ENCODE results near the gene PLCE1. TPM values are rescaled to one million over a fixed set of nuclear protein-coding genes. Genes with fewer than 3 reads are reported as not detected.

The PLCE1 gene
- total RNA-seq, 2 donors from 2014 or later: 42.4 to 45.5 TPM

GRCh38 chr10:93994438-93994801 lies 689 bp downstream of the PLCE1 start:
- H3K4me3 ChIP-seq: peak overlapping the region; percentile 61
- no peaks in the 10 kb centered on the region for H3K27me3 ChIP-seq
- no peaks in the 10 kb centered on the region for H3K9me3 ChIP-seq
- no peak for DNase-seq
- no peaks in the 10 kb centered on the region for H3K36me3 ChIP-seq
- TF ChIP-seq CTCF (IDR thresholded peaks at IDR 0.05): no peak
- intact Hi-C loops (cut with DNase I): no loop called here
- no peaks in the 10 kb centered on the region for H3K4me1 ChIP-seq
- H3K9ac ChIP-seq (ENCODE audit: low read depth in 2 of 2, low read length in 2 of 2): peak overlapping the region; percentile 73 to 84
- peak overlapping the region; percentile 69 for H3K27ac ChIP-seq

DNA sequence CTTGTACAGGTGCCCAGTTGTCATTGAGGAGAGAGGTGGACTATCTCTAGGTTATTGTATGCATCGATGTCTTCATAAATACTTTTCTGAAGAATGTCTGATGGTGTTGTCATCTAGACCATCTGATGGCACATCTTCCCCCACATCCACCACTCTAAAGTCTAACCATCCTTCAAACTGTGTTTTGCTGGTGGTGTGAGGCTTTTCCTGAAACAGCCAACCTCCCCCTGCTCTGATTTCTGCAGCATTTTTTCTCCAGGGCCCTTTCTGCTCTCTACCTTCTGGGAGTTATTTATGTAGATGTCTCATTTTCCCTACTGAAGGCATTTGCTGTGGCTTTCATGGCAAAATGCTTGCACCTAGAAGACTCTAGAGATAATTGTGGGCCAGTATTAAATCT lies 1.5 kb downstream of the PLCE1 start:
- H3K9ac ChIP-seq (ENCODE audit: low read depth in 2 of 2, low read length in 2 of 2): peak overlapping the region in 1 of 2 donors; percentile 84
- no peaks in the 10 kb centered on the region for H3K27me3 ChIP-seq
- H3K27ac ChIP-seq: peak overlapping the region; percentile 69
- DNase-seq: no peak
- peak overlapping the region; percentile 61 for H3K4me3 ChIP-seq
- no peak for TF ChIP-seq CTCF (IDR thresholded peaks at IDR 0.05)
- H3K9me3 ChIP-seq: no peaks in the 10 kb centered on the region
- intact Hi-C loops (cut with DNase I): no loop called here
- H3K4me1 ChIP-seq: no peaks in the 10 kb centered on the region
- H3K36me3 ChIP-seq: no peaks in the 10 kb centered on the region

GRCh38 chr10:93995598-93996271 lies 2.0 kb downstream of the PLCE1 start:
- H3K36me3 ChIP-seq: no peaks in the 10 kb centered on the region
- peak; percentile 51 for DNase-seq
- no peaks in the 10 kb centered on the region for H3K9me3 ChIP-seq
- H3K27ac ChIP-seq: no peak overlapping the region
- no peaks in the 10 kb centered on the region for H3K27me3 ChIP-seq
- H3K4me3 ChIP-seq: peak overlapping the region; percentile 15
- peak overlapping the region in 1 of 2 donors; percentile 84 for H3K9ac ChIP-seq (ENCODE audit: low read depth in 2 of 2, low read length in 2 of 2)
- intact Hi-C loops (cut with DNase I): no loop called here
- TF ChIP-seq CTCF (IDR thresholded peaks at IDR 0.05): no peak
- H3K4me1 ChIP-seq: no peaks in the 10 kb centered on the region

DNA sequence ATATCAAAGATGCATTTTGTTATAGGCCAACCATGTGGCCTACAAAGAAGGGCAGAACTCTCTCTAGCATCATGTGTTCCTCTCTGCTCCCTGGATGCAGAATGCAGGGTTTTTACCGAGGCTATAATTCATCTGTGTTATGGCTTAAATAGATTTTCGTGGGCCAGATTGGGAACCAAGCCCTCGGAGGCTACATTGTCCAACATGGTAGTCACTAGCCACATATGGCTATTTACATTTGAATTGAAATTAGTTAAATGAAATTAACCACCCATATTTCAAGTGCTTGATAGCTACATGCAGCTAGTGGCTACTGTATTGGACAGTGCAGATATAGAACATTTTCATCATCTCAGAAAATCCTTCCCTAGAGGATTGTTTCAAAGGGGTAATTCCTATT lies 2.8 kb downstream of the PLCE1 start:
- H3K27me3 ChIP-seq: no peaks in the 10 kb centered on the region
- TF ChIP-seq CTCF (IDR thresholded peaks at IDR 0.05): no peak
- no peak overlapping the region for H3K27ac ChIP-seq
- H3K36me3 ChIP-seq: no peaks in the 10 kb centered on the region
- peaks cover 4% of the 10 kb centered on the region for H3K4me1 ChIP-seq
- no peaks in the 10 kb centered on the region for H3K9me3 ChIP-seq
- no peak for DNase-seq
- intact Hi-C loops (cut with DNase I): no loop called here
- no peak overlapping the region for H3K4me3 ChIP-seq
- H3K9ac ChIP-seq (ENCODE audit: low read depth in 2 of 2, low read length in 2 of 2): peak overlapping the region in 1 of 2 donors; percentile 28

GRCh38 chr10:93997546-93997945 lies 3.8 kb downstream of the PLCE1 start:
- DNase-seq: no peak
- Histone ChIP-seq H3K9ac (ENCODE audit: low read depth in 2 of 2, low read length in 2 of 2) (no peak overlapping the region), H3K9me3 (no peaks in the 10 kb centered on the region), H3K36me3 (no peaks in the 10 kb centered on the region), H3K4me3 (no peak overlapping the region), H3K27ac (no peak overlapping the region), H3K4me1 (peaks cover 5% of the 10 kb centered on the region), H3K27me3 (no peaks in the 10 kb centered on the region)
- TF ChIP-seq CTCF (IDR thresholded peaks at IDR 0.05): no peak
- intact Hi-C loops (cut with DNase I): no loop called here
